Astrocyte of the spinal cord (primary cell): ENCODE results near the gene PUS3.

Source experiments
- DNase-seq: peaks from one replicate; pipeline ENCODE4 v3.0.0; 2011; ENCODE audit warnings: low read depth, low spot score
- H3K4me3 ChIP-seq: 2 replicates; pipeline ENCODE4 v1.5.1; 2011; ENCODE audit warnings: low read depth, mild to moderate bottlenecking, low read length, moderate library complexity
- in situ Hi-C: cut with HindIII; loops from 2 replicates; pipeline ENCODE4 v1.10.0; 2017; ENCODE audit warnings: low sequenced_read_pairs
- TF ChIP-seq, protein P1 (sequence below): IDR thresholded peaks from 2 replicates; pipeline ENCODE4 v1.5.1; 2012; ENCODE audit warnings: low read depth, mild to moderate bottlenecking, low read length, inconsistent platforms

The PUS3 gene

GRCh38 chr11:125929445-125930075 lies 26.6 kb upstream of the PUS3 start:
- no peak for DNase-seq
- in situ Hi-C loops = loop anchor here (25.0 kb wide), 1 partner anchor 258 kb away; no protein-coding TSS in a partner anchor
- TF ChIP-seq, protein P1, sequence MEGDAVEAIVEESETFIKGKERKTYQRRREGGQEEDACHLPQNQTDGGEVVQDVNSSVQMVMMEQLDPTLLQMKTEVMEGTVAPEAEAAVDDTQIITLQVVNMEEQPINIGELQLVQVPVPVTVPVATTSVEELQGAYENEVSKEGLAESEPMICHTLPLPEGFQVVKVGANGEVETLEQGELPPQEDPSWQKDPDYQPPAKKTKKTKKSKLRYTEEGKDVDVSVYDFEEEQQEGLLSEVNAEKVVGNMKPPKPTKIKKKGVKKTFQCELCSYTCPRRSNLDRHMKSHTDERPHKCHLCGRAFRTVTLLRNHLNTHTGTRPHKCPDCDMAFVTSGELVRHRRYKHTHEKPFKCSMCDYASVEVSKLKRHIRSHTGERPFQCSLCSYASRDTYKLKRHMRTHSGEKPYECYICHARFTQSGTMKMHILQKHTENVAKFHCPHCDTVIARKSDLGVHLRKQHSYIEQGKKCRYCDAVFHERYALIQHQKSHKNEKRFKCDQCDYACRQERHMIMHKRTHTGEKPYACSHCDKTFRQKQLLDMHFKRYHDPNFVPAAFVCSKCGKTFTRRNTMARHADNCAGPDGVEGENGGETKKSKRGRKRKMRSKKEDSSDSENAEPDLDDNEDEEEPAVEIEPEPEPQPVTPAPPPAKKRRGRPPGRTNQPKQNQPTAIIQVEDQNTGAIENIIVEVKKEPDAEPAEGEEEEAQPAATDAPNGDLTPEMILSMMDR = no peak
- no peak overlapping the region for H3K4me3 ChIP-seq

GRCh38 chr11:125926682-125927081 lies 23.7 kb upstream of the PUS3 start:
- H3K4me3 ChIP-seq = no peak overlapping the region
- TF ChIP-seq, protein P1 = no peak
- in situ Hi-C loops = loop anchor here (25.0 kb wide), 1 partner anchor 261 kb away; no protein-coding TSS in a partner anchor
- DNase-seq = no peak

DNA sequence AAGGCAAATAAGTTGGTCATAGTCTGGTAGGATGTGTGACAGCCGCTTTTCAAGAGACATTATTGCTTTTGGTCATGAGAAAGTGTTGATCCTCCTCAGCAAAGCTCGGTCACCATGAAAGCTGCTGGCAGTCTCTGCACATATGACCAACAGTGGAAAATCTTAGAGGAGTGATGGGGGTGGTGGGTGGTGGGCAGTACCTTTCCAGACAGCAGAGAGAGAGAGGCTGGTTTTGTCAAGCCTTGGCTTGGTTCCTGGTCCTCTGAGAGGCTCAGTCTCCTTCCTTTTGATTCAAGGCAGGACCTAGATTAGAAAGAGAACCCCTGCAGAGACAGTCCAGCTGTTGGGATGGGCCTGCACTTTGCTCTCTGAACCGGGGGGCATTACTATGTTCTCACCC lies 22.8 kb upstream of the PUS3 start:
- H3K4me3 ChIP-seq = no peak overlapping the region
- in situ Hi-C loops = loop anchor here (25.0 kb wide), 1 partner anchor 261 kb away; no protein-coding TSS in a partner anchor
- TF ChIP-seq, protein P1 = no peak
- no peak for DNase-seq

DNA sequence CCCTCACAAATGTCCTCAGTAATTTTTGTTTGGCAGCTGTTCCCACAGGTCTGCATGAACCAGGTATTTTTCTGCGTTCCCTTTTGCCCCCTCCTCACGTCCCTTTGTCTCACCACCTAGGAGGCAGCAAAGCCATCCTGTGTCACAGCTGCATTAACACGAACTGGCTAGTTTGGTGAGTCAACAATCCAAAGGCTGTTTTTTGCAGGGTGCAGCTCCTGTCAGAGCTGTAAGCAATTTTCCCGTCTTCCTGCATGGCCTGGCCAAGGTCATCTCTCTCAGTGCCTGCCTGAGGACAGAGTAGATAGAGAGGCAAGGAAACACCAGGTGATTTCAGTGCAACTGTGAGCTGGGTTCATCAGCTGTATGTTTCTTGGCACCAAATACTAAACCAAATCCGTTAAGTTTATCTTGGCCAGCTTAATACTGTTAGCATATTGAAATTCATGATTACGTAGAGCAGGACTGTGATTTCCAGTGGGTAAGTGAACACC lies 22.3 kb upstream of the PUS3 start:
- in situ Hi-C loops = loop anchor here (25.0 kb wide), 1 partner anchor 262 kb away; no protein-coding TSS in a partner anchor

DNA sequence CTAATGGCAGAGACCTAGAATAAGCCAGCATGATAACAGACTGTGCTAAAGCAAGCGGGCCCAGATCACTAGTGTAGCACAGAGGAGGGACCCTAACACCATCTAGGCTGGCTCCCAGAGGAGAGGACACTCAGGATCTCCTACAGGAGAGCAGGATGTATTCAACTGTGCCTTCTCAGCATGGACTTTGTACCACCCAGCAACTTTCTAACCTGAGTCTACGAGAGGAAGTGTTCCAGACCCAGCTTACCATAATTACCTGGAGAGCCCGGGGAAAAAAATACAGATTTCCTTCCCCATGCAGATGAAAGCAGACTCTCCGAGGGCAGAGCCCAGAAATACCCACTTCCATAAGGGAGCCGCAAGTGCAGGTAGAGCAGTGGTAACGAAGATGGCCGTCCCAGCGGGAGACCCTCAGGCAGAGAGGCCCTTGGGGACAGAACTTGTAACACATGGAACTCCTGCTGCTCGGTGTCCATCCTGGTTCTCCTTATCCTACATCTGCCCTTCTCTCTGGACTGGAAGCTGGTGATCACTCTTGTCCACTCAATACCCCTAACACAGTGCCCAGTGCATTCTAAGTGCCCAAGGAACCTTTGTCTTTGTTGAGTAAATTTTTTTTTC lies 21.5 kb upstream of the PUS3 start:
- in situ Hi-C loops = loop anchor here (25.0 kb wide), 1 partner anchor 263 kb away; no protein-coding TSS in a partner anchor
- TF ChIP-seq, protein P1 = no peak
- H3K4me3 ChIP-seq = no peak overlapping the region
- no peak for DNase-seq

More for the DNA sequence above, 22.3 kb upstream of the PUS3 start:
- TF ChIP-seq, protein P1 = no peak
- no peak for DNase-seq
- no peak overlapping the region for H3K4me3 ChIP-seq

GRCh38 chr11:125923633-125924032 lies 20.6 kb upstream of the PUS3 start:
- in situ Hi-C loops = no loop called here
- DNase-seq = no peak
- TF ChIP-seq, protein P1 = no peak
- H3K4me3 ChIP-seq = no peak overlapping the region
